ENCODE measurements around the gene FBN3.

DNA sequence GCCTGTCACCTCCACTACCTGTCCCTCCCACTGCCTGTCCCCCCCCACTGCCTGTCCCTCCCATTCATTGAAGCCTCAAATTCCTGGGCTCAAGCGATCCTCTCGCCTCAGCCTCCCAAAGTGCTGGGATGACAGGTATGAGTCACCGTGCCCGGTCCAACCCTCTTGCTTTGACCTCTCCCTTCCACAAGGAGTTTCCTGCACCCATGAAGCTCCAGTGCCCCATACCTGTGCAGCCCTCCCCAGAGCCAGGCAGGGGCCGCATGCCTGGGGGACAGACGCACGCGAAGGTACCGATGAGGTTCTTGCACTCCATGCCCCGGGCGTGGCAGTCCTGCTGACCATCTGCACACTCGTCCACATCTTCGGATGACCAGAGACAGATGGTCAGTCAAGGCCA lies 62.5 kb downstream of the FBN3 start:
- TF ChIP-seq, protein P1, sequence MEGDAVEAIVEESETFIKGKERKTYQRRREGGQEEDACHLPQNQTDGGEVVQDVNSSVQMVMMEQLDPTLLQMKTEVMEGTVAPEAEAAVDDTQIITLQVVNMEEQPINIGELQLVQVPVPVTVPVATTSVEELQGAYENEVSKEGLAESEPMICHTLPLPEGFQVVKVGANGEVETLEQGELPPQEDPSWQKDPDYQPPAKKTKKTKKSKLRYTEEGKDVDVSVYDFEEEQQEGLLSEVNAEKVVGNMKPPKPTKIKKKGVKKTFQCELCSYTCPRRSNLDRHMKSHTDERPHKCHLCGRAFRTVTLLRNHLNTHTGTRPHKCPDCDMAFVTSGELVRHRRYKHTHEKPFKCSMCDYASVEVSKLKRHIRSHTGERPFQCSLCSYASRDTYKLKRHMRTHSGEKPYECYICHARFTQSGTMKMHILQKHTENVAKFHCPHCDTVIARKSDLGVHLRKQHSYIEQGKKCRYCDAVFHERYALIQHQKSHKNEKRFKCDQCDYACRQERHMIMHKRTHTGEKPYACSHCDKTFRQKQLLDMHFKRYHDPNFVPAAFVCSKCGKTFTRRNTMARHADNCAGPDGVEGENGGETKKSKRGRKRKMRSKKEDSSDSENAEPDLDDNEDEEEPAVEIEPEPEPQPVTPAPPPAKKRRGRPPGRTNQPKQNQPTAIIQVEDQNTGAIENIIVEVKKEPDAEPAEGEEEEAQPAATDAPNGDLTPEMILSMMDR (IDR thresholded peaks at IDR 0.05): no peak
- no peak for TF ChIP-seq SIN3A (IDR thresholded peaks at IDR 0.05; ENCODE audit: borderline replicate concordance, insufficient read depth, low read depth, low read length)

Measured in Panc1 (cell line).